RWPE2 (cell line): ENCODE results near the gene GOLGA7B.
A peak's percentile ranks its signal among the peaks of the same experiment; 100 is the strongest.

Experiments used
- ATAC-seq: fragments of 200-7000 bp; cut with Tn5 transposase; 3 replicates; pipeline ENCODE4 v1.9.1; 2021; ENCODE audit warnings: low read depth
- DNase-seq: peaks from one replicate; pipeline ENCODE4 v3.0.0-alpha.2; 2020; ENCODE audit warnings: low spot score
- H3K27ac ChIP-seq: fragments of 450-650 bp; 2 replicates; pipeline ENCODE4 v1.5.1; 2017; ENCODE audit warnings: mild to moderate bottlenecking; ENCODE audit not compliant: poor library complexity, severe bottlenecking
- H3K27me3 ChIP-seq: fragments of 250-450 bp; sonication (Bioruptor Pico); 2 replicates; pipeline ENCODE4 v1.5.1; 2021; ENCODE audit warnings: mild to moderate bottlenecking, moderate library complexity; ENCODE audit not compliant: insufficient read depth, poor library complexity, severe bottlenecking
- H3K36me3 ChIP-seq: fragments of 250-450 bp; sonication (Bioruptor Pico); 2 replicates; pipeline ENCODE4 v1.5.1; 2020; ENCODE audit warnings: low read depth, mild to moderate bottlenecking, moderate library complexity
- H3K4me1 ChIP-seq: fragments of 250-450 bp; sonication (Bioruptor Pico); 2 replicates; pipeline ENCODE4 v1.5.1; 2021; ENCODE audit warnings: mild to moderate bottlenecking, moderate library complexity; ENCODE audit not compliant: insufficient read depth, poor library complexity, severe bottlenecking
- H3K4me3 ChIP-seq: fragments of 250-450 bp; sonication (Bioruptor Pico); 2 replicates; pipeline ENCODE4 v1.5.1; 2021; ENCODE audit warnings: mild to moderate bottlenecking, moderate library complexity; ENCODE audit not compliant: severe bottlenecking
- H3K9me3 ChIP-seq: fragments of 250-450 bp; sonication (Bioruptor Pico); 2 replicates; pipeline ENCODE4 v1.5.1; 2021; ENCODE audit warnings: mild to moderate bottlenecking, moderate library complexity; ENCODE audit not compliant: severe bottlenecking
- CTCF ChIP-seq: fragments of 450-650 bp; IDR thresholded peaks from one replicate; pipeline ENCODE4 v1.5.1; 2017; ENCODE audit warnings: mild to moderate bottlenecking, moderate library complexity; ENCODE audit not compliant: poor library complexity, severe bottlenecking

The GOLGA7B gene

GRCh38 chr10:97889461-97890265, 40.0 kb downstream of the GOLGA7B start:
- Histone ChIP-seq H3K4me1 (peaks cover 16% of the 10 kb centered on the region), H3K9me3 (no peaks in the 10 kb centered on the region), H3K27me3 (no peaks in the 10 kb centered on the region), H3K27ac (peak overlapping the region; percentile 86), H3K36me3 (no peaks in the 10 kb centered on the region), H3K4me3 (no peak overlapping the region)
- DNase-seq = peak; percentile 97
- peak; percentile 87 for ATAC-seq
- no peak for TF ChIP-seq CTCF

- TF ChIP-seq CTCF = no peak
- Histone ChIP-seq H3K4me3 (no peak overlapping the region), H3K4me1 (peaks cover 16% of the 10 kb centered on the region), H3K27me3 (no peaks in the 10 kb centered on the region), H3K36me3 (no peaks in the 10 kb centered on the region), H3K9me3 (no peaks in the 10 kb centered on the region), H3K27ac (no peak overlapping the region)
- ATAC-seq (no peak), DNase-seq (no peak)
Measured at GRCh38 chr10:97891497-97892167, 42.0 kb downstream of the GOLGA7B start.

- no peak for TF ChIP-seq CTCF
- Histone ChIP-seq H3K9me3 (no peaks in the 10 kb centered on the region), H3K36me3 (no peaks in the 10 kb centered on the region), H3K4me3 (no peak overlapping the region), H3K27me3 (no peaks in the 10 kb centered on the region), H3K4me1 (peaks cover 16% of the 10 kb centered on the region), H3K27ac (no peak overlapping the region)
- no peak for ATAC-seq
- no peak for DNase-seq
Measured at GRCh38 chr10:97892506-97892905, 42.9 kb downstream of the GOLGA7B start.

GRCh38 chr10:97892939-97893338, 43.3 kb downstream of the GOLGA7B start:
- Histone ChIP-seq H3K36me3 (no peaks in the 10 kb centered on the region), H3K4me3 (no peak overlapping the region), H3K27ac (no peak overlapping the region), H3K4me1 (peaks cover 16% of the 10 kb centered on the region), H3K9me3 (no peaks in the 10 kb centered on the region), H3K27me3 (no peaks in the 10 kb centered on the region)
- DNase-seq (no peak), ATAC-seq (no peak)
- TF ChIP-seq CTCF = no peak

GRCh38 chr10:97894092-97894491, 44.4 kb downstream of the GOLGA7B start:
- H3K27ac ChIP-seq = no peak overlapping the region
- no peak overlapping the region for H3K4me3 ChIP-seq
- DNase-seq = no peak
- no peak for TF ChIP-seq CTCF
- no peaks in the 10 kb centered on the region for H3K36me3 ChIP-seq
- no peaks in the 10 kb centered on the region for H3K27me3 ChIP-seq
- H3K4me1 ChIP-seq = peaks cover 10% of the 10 kb centered on the region
- no peak for ATAC-seq
- H3K9me3 ChIP-seq = no peaks in the 10 kb centered on the region
